ENCODE results near the gene ZNF140. TPM values are rescaled to one million over a fixed set of nuclear protein-coding genes. Genes with fewer than 3 reads are reported as not detected.
A peak's percentile ranks its signal among the peaks of the same experiment; 100 is the strongest.

ZNF140 gene
- total RNA-seq, 1 donor from 2014 or later, result 11.6 TPM

DNA sequence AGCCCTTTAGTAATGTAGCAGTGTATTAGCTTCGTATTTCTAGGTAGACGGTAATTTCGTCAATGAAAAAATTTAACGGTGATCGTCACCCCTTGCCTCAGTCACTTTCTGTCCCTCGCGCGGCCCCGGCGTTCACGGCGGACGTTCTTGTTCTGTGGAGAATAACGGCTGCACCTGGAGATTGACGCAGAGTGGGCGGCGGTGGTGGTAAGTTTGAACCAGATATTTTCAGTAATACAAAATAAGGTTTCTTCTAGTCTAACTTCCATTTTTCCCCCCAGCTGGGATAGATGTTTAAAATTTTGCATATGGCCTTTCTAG lies 50.0 kb downstream of the ZNF140 start:
- peaks cover 0 to 7% of the 10 kb centered on the region in 2 donors for H3K4me1 ChIP-seq
- DNase-seq (ENCODE audit: low spot score in 2 of 2), result peak in 1 of 2 donors; percentile 9
- intact Hi-C loops (cut with DNase I), result loop anchor here (1.0 to 2.0 kb wide), 6 partner anchors 50 to 302 kb away; partner anchors contain the start of genes GOLGA3, ZNF140, ZNF26 and ZNF268
- peak overlapping the region; percentile 90 to 94 for H3K4me3 ChIP-seq
- no peak for TF ChIP-seq CTCF (IDR thresholded peaks at IDR 0.05)
- H3K9me3 ChIP-seq, result peaks cover 57 to 81% of the 10 kb centered on the region in 2 donors
- H3K27me3 ChIP-seq, result no peaks in the 10 kb centered on the region
- H3K36me3 ChIP-seq, result peaks cover 26 to 57% of the 10 kb centered on the region in 2 donors
- peak overlapping the region; percentile 89 to 93 for H3K27ac ChIP-seq

GRCh38 chr12:133135747-133136146 lies 55.0 kb downstream of the ZNF140 start:
- DNase-seq (ENCODE audit: low spot score in 2 of 2), result no peak
- TF ChIP-seq CTCF (IDR thresholded peaks at IDR 0.05), result no peak
- H3K4me1 ChIP-seq, result no peaks in the 10 kb centered on the region

GRCh38 chr12:133145981-133146380 lies 65.3 kb downstream of the ZNF140 start:
- H3K4me3 ChIP-seq, result no peak overlapping the region
- no peak for DNase-seq (ENCODE audit: low spot score in 2 of 2)
- no peak for TF ChIP-seq CTCF (IDR thresholded peaks at IDR 0.05)
- H3K27ac ChIP-seq, result no peak overlapping the region
- peaks cover 68 to 94% of the 10 kb centered on the region in 2 donors for H3K36me3 ChIP-seq
- H3K27me3 ChIP-seq, result no peaks in the 10 kb centered on the region
- H3K4me1 ChIP-seq, result no peaks in the 10 kb centered on the region
- H3K9me3 ChIP-seq, result peaks cover 63 to 98% of the 10 kb centered on the region in 2 donors
- intact Hi-C loops (cut with DNase I), result no loop called here

More at GRCh38 chr12:133135747-133136146, 55.0 kb downstream of the ZNF140 start:
- Histone ChIP-seq H3K27me3 (no peaks in the 10 kb centered on the region), H3K4me3 (no peak overlapping the region), H3K36me3 (peaks cover 55 to 79% of the 10 kb centered on the region in 2 donors), H3K27ac (no peak overlapping the region), H3K9me3 (peaks cover 74 to 92% of the 10 kb centered on the region in 2 donors)
- intact Hi-C loops (cut with DNase I), result no loop called here

DNA sequence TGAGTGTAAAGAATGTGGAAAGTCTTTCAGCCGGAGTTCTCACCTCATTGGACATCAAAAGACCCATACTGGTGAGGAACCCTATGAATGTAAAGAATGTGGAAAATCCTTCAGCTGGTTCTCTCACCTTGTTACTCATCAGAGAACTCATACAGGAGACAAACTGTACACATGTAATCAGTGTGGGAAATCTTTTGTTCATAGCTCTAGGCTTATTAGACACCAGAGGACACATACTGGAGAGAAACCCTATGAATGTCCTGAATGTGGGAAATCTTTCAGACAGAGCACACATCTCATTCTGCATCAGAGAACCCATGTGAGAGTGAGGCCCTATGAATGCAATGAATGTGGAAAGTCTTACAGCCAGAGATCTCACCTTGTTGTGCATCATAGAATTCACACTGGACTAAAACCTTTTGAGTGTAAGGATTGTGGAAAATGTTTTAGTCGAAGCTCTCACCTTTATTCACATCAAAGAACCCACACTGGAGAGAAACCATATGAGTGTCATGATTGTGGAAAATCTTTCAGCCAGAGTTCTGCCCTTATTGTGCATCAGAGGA lies 75.5 kb downstream of the ZNF140 start:
- no peak overlapping the region for H3K27ac ChIP-seq
- peaks cover 69 to 78% of the 10 kb centered on the region in 2 donors for H3K36me3 ChIP-seq
- peaks cover 97 to 100% of the 10 kb centered on the region in 2 donors for H3K9me3 ChIP-seq
- no peaks in the 10 kb centered on the region for H3K4me1 ChIP-seq
- no peak overlapping the region for H3K4me3 ChIP-seq
- DNase-seq (ENCODE audit: low spot score in 2 of 2), result no peak
- no peaks in the 10 kb centered on the region for H3K27me3 ChIP-seq
- intact Hi-C loops (cut with DNase I), result no loop called here
- TF ChIP-seq CTCF (IDR thresholded peaks at IDR 0.05), result no peak

Other genes starting within 250 kb of the ZNF140 start
- 7.9 TPM for gene CHFR, start 193.3 kb upstream of the ZNF140 start, total RNA-seq
- gene ZNF605, start 124.6 kb upstream of the ZNF140 start, total RNA-seq, result 1.3 TPM
- 73.4 TPM for gene ZNF26, start 94.6 kb upstream of the ZNF140 start, total RNA-seq
- gene ZNF84, start 43.4 kb upstream of the ZNF140 start, total RNA-seq, result 2.7 TPM
- 2.0 TPM for gene ZNF891, start 49.4 kb downstream of the ZNF140 start, total RNA-seq
- gene ZNF10, start 49.7 kb downstream of the ZNF140 start, total RNA-seq, result 3.8 TPM
- gene ZNF268, start 100.6 kb downstream of the ZNF140 start, total RNA-seq, result 38.5 TPM
- not detected for gene ANHX, start 155.0 kb downstream of the ZNF140 start, total RNA-seq